WTC11 (cell line): ENCODE data around the gene APOA4. TPM values are rescaled to one million over a fixed set of nuclear protein-coding genes. Genes with fewer than 3 reads are reported as not detected.

Experiments used
- ATAC-seq: fragments of 200-7000 bp; cut with Tn5 transposase; 2 replicates; pipeline ENCODE4 v1.10.0; 2021; ENCODE audit warnings: mild to moderate bottlenecking, moderate library complexity
- CTCF ChIA-PET: fragments of 300-600 bp; sonication (Branson Sonifier 250); formaldehyde crosslinking; loops from one replicate; lab custom pipeline; 2021; ENCODE audit warnings: antibody characterized with exemption; lab: Charles Lee
- POLR2A ChIA-PET: fragments of 350-600 bp; sonication (Branson Sonifier 250); formaldehyde crosslinking; loops from one replicate; lab custom pipeline; 2021; ENCODE audit warnings: antibody characterized with exemption; lab: Charles Lee
- DNase-seq: peaks from one replicate; pipeline ENCODE4 v3.0.0; 2021; ENCODE audit warnings: low spot score
- H3K27ac Mint-ChIP-seq: 2 replicates; pipeline ENCODE4 v1.8.0; 2021; ENCODE audit warnings: mixed read lengths
- H3K27me3 Mint-ChIP-seq: 2 replicates; pipeline ENCODE4 v1.8.0; 2021; ENCODE audit warnings: low read depth, mild to moderate bottlenecking, moderate library complexity, mixed read lengths
- H3K36me3 Mint-ChIP-seq: 2 replicates; pipeline ENCODE4 v1.8.0; 2021; ENCODE audit warnings: mixed read lengths
- H3K4me1 Mint-ChIP-seq: 2 replicates; pipeline ENCODE4 v1.8.0; 2022; ENCODE audit warnings: mixed read lengths
- H3K4me3 Mint-ChIP-seq: 2 replicates; pipeline ENCODE4 v1.8.0; 2021; ENCODE audit warnings: mild to moderate bottlenecking, moderate library complexity, mixed read lengths
- H3K9me3 Mint-ChIP-seq: 2 replicates; pipeline ENCODE4 v1.8.0; 2021; ENCODE audit warnings: mixed read lengths
- ETV6 ChIP-seq: sonication (generic); formaldehyde crosslinking; IDR thresholded peaks from 2 replicates; pipeline ENCODE4 v1.8.1; 2022; ENCODE audit warnings: mild to moderate bottlenecking, missing genetic modification reagents
- FOXJ3 ChIP-seq: sonication (generic); formaldehyde crosslinking; IDR thresholded peaks from 2 replicates; pipeline ENCODE4 v1.9.0; 2021; ENCODE audit warnings: missing genetic modification reagents, mild to moderate bottlenecking, borderline replicate concordance
- FOXK1 ChIP-seq: sonication (generic); formaldehyde crosslinking; IDR thresholded peaks from 2 replicates; pipeline ENCODE4 v1.8.0; 2022; ENCODE audit warnings: mild to moderate bottlenecking, moderate library complexity, missing genetic modification reagents
- GABPB1 ChIP-seq: sonication (generic); formaldehyde crosslinking; IDR thresholded peaks from 2 replicates; pipeline ENCODE4 v1.8.1; 2023; ENCODE audit warnings: mild to moderate bottlenecking, missing genetic modification reagents
- HMGA2 ChIP-seq: fragments of 250-450 bp; sonication (Bioruptor Pico); IDR thresholded peaks from 2 replicates; pipeline ENCODE4 v1.4.0; 2021; ENCODE audit warnings: mild to moderate bottlenecking, moderate library complexity
- JUN ChIP-seq: sonication (generic); formaldehyde crosslinking; IDR thresholded peaks from 2 replicates; pipeline ENCODE4 v1.8.0; 2023; ENCODE audit warnings: mild to moderate bottlenecking, missing genetic modification reagents
- KAT7 ChIP-seq: sonication (generic); formaldehyde crosslinking; IDR thresholded peaks from 2 replicates; pipeline ENCODE4 v1.8.1; 2023; ENCODE audit warnings: missing genetic modification reagents, mild to moderate bottlenecking, borderline replicate concordance
- MXD4 ChIP-seq: fragments of 250-450 bp; sonication (Bioruptor Pico); IDR thresholded peaks from 2 replicates; pipeline ENCODE4 v1.8.0; 2021; ENCODE audit warnings: mild to moderate bottlenecking, moderate library complexity, borderline replicate concordance
- NFATC4 ChIP-seq: fragments of 250-450 bp; sonication (Bioruptor Pico); IDR thresholded peaks from 2 replicates; pipeline ENCODE4 v1.9.0; 2021; ENCODE audit warnings: mild to moderate bottlenecking
- SMAD3 ChIP-seq: sonication (generic); formaldehyde crosslinking; IDR thresholded peaks from 2 replicates; pipeline ENCODE4 v1.8.0; 2022; ENCODE audit warnings: missing genetic modification reagents, mild to moderate bottlenecking, borderline replicate concordance
- ZNF121 ChIP-seq: sonication (generic); formaldehyde crosslinking; IDR thresholded peaks from 2 replicates; pipeline ENCODE4 v1.8.0; 2023; ENCODE audit warnings: missing genetic modification reagents
- ZNF263 ChIP-seq: sonication (generic); formaldehyde crosslinking; IDR thresholded peaks from 2 replicates; pipeline ENCODE4 v1.8.1; 2022; ENCODE audit warnings: low read depth, mild to moderate bottlenecking, moderate library complexity, missing genetic modification reagents
- ZNF281 ChIP-seq: sonication (generic); formaldehyde crosslinking; IDR thresholded peaks from 2 replicates; pipeline ENCODE4 v1.8.0; 2023; ENCODE audit warnings: mild to moderate bottlenecking, missing genetic modification reagents
- ZNF317 ChIP-seq: sonication (generic); formaldehyde crosslinking; IDR thresholded peaks from 2 replicates; pipeline ENCODE4 v1.8.1; 2023; ENCODE audit warnings: low read depth, mild to moderate bottlenecking, moderate library complexity, missing genetic modification reagents, borderline replicate concordance
- ZNF416 ChIP-seq: fragments of 250-450 bp; sonication (Bioruptor Pico); IDR thresholded peaks from 2 replicates; pipeline ENCODE4 v1.9.0; 2021; ENCODE audit warnings: mild to moderate bottlenecking, inconsistent platforms
- ZSCAN18 ChIP-seq: fragments of 250-450 bp; sonication (Bioruptor Pico); IDR thresholded peaks from 2 replicates; pipeline ENCODE4 v2.1.2; 2022; ENCODE audit warnings: mild to moderate bottlenecking, moderate library complexity
- total RNA-seq: library from RNA; stranded (reverse); gene quantifications from 3 replicates; pipeline ENCODE4 v1.2.3, GENCODE V29; 2021
- TF ChIP-seq, protein P1 (sequence below): fragments of 250-450 bp; sonication (Bioruptor Pico); IDR thresholded peaks from 2 replicates; pipeline ENCODE4 v1.9.0; 2021; ENCODE audit warnings: mild to moderate bottlenecking, borderline replicate concordance

Gene APOA4
- total RNA-seq, 1 experiment from 2014 or later, result not detected

GRCh38 chr11:116814502-116814901 is 8.6 kb downstream of the APOA4 start:
- Mint-ChIP-seq H3K9me3 (no peaks in the 10 kb centered on the region), H3K27me3 (no peaks in the 10 kb centered on the region), H3K4me1 (no peaks in the 10 kb centered on the region), H3K27ac (no peak overlapping the region), H3K36me3 (no peaks in the 10 kb centered on the region), H3K4me3 (no peak overlapping the region)
- ATAC-seq (no peak), DNase-seq (no peak)
- ChIA-PET POLR2A (interaction anchor here (0.7 kb wide), 1 partner anchor 59 kb away, joined by 3 read pairs; no protein-coding TSS in a partner anchor), CTCF (no interaction called here)
- TF ChIP-seq ZNF263 (no peak), FOXK1 (CRISPR knock-in tag) (no peak), SMAD3 (CRISPR knock-in tag) (no peak), ETV6 (CRISPR knock-in tag) (no peak), NFATC4 (CRISPR knock-in tag) (no peak), KAT7 (CRISPR knock-in tag) (no peak), ZNF317 (CRISPR knock-in tag) (no peak), ZNF416 (CRISPR knock-in tag) (no peak), FOXJ3 (CRISPR knock-in tag) (no peak), ZNF281 (CRISPR knock-in tag) (no peak)

DNA sequence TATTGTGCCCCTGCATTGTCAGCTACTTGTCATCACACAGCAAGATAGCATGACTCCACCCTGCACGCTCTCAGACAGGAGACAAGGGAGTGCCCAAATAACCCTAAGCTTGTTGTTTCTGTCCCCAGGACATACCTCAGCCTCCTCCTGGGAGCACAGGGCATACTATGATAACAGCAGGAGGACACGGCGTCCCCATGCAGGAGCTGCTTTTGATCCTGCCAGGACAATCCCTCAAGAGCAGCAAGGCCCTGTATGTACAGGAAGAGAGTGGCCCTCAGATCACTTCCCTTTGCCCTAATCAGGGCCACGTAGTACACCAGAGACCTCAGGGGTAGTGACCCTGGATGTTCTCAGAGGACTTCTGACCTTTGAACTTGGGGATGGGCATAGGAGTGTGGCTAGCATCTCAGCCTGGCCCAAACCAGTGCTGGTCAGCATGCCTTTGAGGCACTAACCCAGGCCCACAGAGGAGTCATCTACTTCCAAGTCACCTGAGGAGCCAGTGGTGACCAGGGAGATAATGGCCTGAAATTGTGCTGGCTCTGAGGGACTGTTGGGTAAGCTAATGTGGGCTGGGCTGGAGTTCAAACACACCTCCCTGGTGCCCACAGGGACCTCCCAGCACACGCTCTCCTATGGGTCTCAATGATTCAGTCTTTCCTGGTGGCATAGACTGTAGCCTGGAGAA is 9.2 kb downstream of the APOA4 start:
- no peak for DNase-seq
- TF ChIP-seq ZNF121 (CRISPR knock-in tag) (no peak), GABPB1 (0 out of 2 replicates have a peak, but pooled peaks have one; percentile 20)
- no peak for ATAC-seq
- Mint-ChIP-seq H3K27ac (no peak overlapping the region), H3K27me3 (no peaks in the 10 kb centered on the region), H3K9me3 (no peaks in the 10 kb centered on the region), H3K4me3 (no peak overlapping the region), H3K36me3 (no peaks in the 10 kb centered on the region), H3K4me1 (no peaks in the 10 kb centered on the region)
- ChIA-PET POLR2A (no interaction called here), CTCF (interaction anchor here (0.6 to 1.8 kb wide), 3 partner anchors 22 to 325 kb away, joined by 3 to 14 read pairs (median 5); partner anchors contain the start of gene APOA5)

DNA sequence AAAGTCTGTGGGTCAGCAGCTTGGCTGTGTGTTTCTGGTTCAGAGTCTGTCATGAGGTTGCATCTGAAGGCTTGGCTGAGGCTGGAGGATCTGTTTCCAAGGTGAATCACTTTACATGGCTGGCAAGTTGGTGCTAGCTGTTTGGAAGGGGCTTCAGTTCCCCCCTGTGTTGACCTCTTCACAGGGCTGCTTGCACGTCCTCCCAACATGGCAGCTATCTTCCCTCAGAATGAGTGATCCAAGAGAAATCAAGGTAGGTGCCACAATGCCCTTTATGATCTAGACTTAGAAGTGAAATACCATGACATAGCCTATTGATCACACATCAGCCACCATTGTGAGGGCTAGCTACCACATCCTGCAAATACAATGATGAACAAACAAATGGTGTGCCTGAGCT is 9.9 kb downstream of the APOA4 start:
- ChIA-PET CTCF (interaction anchor here (0.6 to 1.8 kb wide), 3 partner anchors 22 to 326 kb away, joined by 3 to 14 read pairs (median 5); partner anchors contain the start of gene APOA5), POLR2A (no interaction called here)
- no peak for DNase-seq
- Mint-ChIP-seq H3K9me3 (no peaks in the 10 kb centered on the region), H3K27me3 (no peaks in the 10 kb centered on the region), H3K36me3 (no peaks in the 10 kb centered on the region), H3K27ac (no peak overlapping the region), H3K4me3 (no peak overlapping the region), H3K4me1 (no peaks in the 10 kb centered on the region)
- ATAC-seq, result no peak
- no peak for TF ChIP-seq JUN
- no peak for TF ChIP-seq ZSCAN18 (CRISPR knock-in tag)
- TF ChIP-seq, all 79 proteins: peak for 0

DNA sequence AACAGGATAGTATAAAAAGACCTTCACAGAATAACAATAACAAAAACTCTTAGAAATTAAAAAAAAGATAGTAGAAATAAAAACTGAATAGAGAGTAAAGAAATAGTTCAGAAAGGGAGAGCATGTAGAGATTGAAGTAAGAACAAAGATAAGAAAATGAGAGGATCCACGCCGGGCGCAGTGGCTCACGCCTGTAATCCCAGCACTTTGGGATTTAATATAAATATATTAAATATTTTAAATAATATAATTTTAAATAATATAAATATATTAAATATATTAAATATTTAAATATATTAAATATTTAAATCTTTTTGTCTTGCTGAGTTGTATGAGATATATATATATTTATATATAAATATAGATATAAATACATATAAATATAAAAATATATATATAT is 11.0 kb downstream of the APOA4 start:
- ChIA-PET POLR2A (no interaction called here), CTCF (no interaction called here)
- DNase-seq, result no peak
- H3K27me3 Mint-ChIP-seq, result no peaks in the 10 kb centered on the region
- no peaks in the 10 kb centered on the region for H3K4me1 Mint-ChIP-seq
- no peak overlapping the region for H3K27ac Mint-ChIP-seq
- no peaks in the 10 kb centered on the region for H3K36me3 Mint-ChIP-seq
- peak; percentile 92; the same call in 1 of the 2 replicates for TF ChIP-seq HMGA2 (CRISPR knock-in tag)
- TF ChIP-seq, protein P1, sequence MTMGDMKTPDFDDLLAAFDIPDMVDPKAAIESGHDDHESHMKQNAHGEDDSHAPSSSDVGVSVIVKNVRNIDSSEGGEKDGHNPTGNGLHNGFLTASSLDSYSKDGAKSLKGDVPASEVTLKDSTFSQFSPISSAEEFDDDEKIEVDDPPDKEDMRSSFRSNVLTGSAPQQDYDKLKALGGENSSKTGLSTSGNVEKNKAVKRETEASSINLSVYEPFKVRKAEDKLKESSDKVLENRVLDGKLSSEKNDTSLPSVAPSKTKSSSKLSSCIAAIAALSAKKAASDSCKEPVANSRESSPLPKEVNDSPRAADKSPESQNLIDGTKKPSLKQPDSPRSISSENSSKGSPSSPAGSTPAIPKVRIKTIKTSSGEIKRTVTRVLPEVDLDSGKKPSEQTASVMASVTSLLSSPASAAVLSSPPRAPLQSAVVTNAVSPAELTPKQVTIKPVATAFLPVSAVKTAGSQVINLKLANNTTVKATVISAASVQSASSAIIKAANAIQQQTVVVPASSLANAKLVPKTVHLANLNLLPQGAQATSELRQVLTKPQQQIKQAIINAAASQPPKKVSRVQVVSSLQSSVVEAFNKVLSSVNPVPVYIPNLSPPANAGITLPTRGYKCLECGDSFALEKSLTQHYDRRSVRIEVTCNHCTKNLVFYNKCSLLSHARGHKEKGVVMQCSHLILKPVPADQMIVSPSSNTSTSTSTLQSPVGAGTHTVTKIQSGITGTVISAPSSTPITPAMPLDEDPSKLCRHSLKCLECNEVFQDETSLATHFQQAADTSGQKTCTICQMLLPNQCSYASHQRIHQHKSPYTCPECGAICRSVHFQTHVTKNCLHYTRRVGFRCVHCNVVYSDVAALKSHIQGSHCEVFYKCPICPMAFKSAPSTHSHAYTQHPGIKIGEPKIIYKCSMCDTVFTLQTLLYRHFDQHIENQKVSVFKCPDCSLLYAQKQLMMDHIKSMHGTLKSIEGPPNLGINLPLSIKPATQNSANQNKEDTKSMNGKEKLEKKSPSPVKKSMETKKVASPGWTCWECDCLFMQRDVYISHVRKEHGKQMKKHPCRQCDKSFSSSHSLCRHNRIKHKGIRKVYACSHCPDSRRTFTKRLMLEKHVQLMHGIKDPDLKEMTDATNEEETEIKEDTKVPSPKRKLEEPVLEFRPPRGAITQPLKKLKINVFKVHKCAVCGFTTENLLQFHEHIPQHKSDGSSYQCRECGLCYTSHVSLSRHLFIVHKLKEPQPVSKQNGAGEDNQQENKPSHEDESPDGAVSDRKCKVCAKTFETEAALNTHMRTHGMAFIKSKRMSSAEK (CRISPR knock-in tag), result no peak
- TF ChIP-seq ZNF416 (CRISPR knock-in tag), result no peak
- TF ChIP-seq MXD4 (CRISPR knock-in tag), result no peak
- no peak for TF ChIP-seq SMAD3 (CRISPR knock-in tag)
- no peak for ATAC-seq
- no peaks in the 10 kb centered on the region for H3K9me3 Mint-ChIP-seq
- H3K4me3 Mint-ChIP-seq, result no peak overlapping the region
